WTC11 (cell line): ENCODE measurements around the gene MAPK11. TPM values are rescaled to one million over a fixed set of nuclear protein-coding genes. Genes with fewer than 3 reads are reported as not detected.

Source experiments
- ATAC-seq: fragments of 200-7000 bp; cut with Tn5 transposase; 2 replicates; pipeline ENCODE4 v1.10.0; 2021; ENCODE audit warnings: mild to moderate bottlenecking, moderate library complexity
- CTCF ChIA-PET: fragments of 300-600 bp; sonication (Branson Sonifier 250); formaldehyde crosslinking; loops from one replicate; lab custom pipeline; 2021; ENCODE audit warnings: antibody characterized with exemption; lab: Charles Lee
- POLR2A ChIA-PET: fragments of 350-600 bp; sonication (Branson Sonifier 250); formaldehyde crosslinking; loops from one replicate; lab custom pipeline; 2021; ENCODE audit warnings: antibody characterized with exemption; lab: Charles Lee
- DNase-seq: peaks from one replicate; pipeline ENCODE4 v3.0.0; 2021; ENCODE audit warnings: low spot score
- H3K27ac Mint-ChIP-seq: 2 replicates; pipeline ENCODE4 v1.8.0; 2021; ENCODE audit warnings: mixed read lengths
- H3K27me3 Mint-ChIP-seq: 2 replicates; pipeline ENCODE4 v1.8.0; 2021; ENCODE audit warnings: low read depth, mild to moderate bottlenecking, moderate library complexity, mixed read lengths
- H3K36me3 Mint-ChIP-seq: 2 replicates; pipeline ENCODE4 v1.8.0; 2021; ENCODE audit warnings: mixed read lengths
- H3K4me1 Mint-ChIP-seq: 2 replicates; pipeline ENCODE4 v1.8.0; 2022; ENCODE audit warnings: mixed read lengths
- H3K4me3 Mint-ChIP-seq: 2 replicates; pipeline ENCODE4 v1.8.0; 2021; ENCODE audit warnings: mild to moderate bottlenecking, moderate library complexity, mixed read lengths
- H3K9me3 Mint-ChIP-seq: 2 replicates; pipeline ENCODE4 v1.8.0; 2021; ENCODE audit warnings: mixed read lengths
- ATF1 ChIP-seq: sonication (generic); formaldehyde crosslinking; IDR thresholded peaks from 2 replicates; pipeline ENCODE4 v1.8.1; 2023; ENCODE audit warnings: mild to moderate bottlenecking, moderate library complexity, missing genetic modification reagents
- ATF6 ChIP-seq: sonication (generic); formaldehyde crosslinking; IDR thresholded peaks from 2 replicates; pipeline ENCODE4 v1.8.1; 2023; ENCODE audit warnings: mild to moderate bottlenecking, missing genetic modification reagents
- EMX1 ChIP-seq: fragments of 250-450 bp; sonication (Bioruptor Pico); IDR thresholded peaks from 2 replicates; pipeline ENCODE4 v1.8.0; 2021; ENCODE audit warnings: mild to moderate bottlenecking
- ESRRA ChIP-seq: sonication (generic); formaldehyde crosslinking; IDR thresholded peaks from 2 replicates; pipeline ENCODE4 v1.8.1; 2022; ENCODE audit warnings: mild to moderate bottlenecking, missing genetic modification reagents, borderline replicate concordance
- GABPB1 ChIP-seq: sonication (generic); formaldehyde crosslinking; IDR thresholded peaks from 2 replicates; pipeline ENCODE4 v1.8.1; 2023; ENCODE audit warnings: mild to moderate bottlenecking, missing genetic modification reagents
- MAX ChIP-seq: sonication (generic); formaldehyde crosslinking; IDR thresholded peaks from 2 replicates; pipeline ENCODE4 v1.8.0; 2022; ENCODE audit warnings: mild to moderate bottlenecking, missing genetic modification reagents
- MXD4 ChIP-seq: fragments of 250-450 bp; sonication (Bioruptor Pico); IDR thresholded peaks from 2 replicates; pipeline ENCODE4 v1.8.0; 2021; ENCODE audit warnings: mild to moderate bottlenecking, moderate library complexity, borderline replicate concordance
- NFYB ChIP-seq: sonication (generic); formaldehyde crosslinking; conservative IDR thresholded peaks from 2 replicates; pipeline ENCODE4 v1.8.0; 2022; ENCODE audit warnings: low read depth, missing genetic modification reagents
- PRDM15 ChIP-seq: sonication (generic); formaldehyde crosslinking; IDR thresholded peaks from 2 replicates; pipeline ENCODE4 v1.8.0; 2022; ENCODE audit warnings: missing genetic modification reagents
- SMAD4 ChIP-seq: sonication (generic); formaldehyde crosslinking; IDR thresholded peaks from 2 replicates; pipeline ENCODE4 v1.8.0; 2022; ENCODE audit warnings: mild to moderate bottlenecking, missing genetic modification reagents
- ZBTB21 ChIP-seq: sonication (generic); formaldehyde crosslinking; IDR thresholded peaks from 2 replicates; pipeline ENCODE4 v1.8.1; 2023; ENCODE audit warnings: mild to moderate bottlenecking, missing genetic modification reagents, borderline replicate concordance
- ZNF219 ChIP-seq: sonication (generic); formaldehyde crosslinking; IDR thresholded peaks from 2 replicates; pipeline ENCODE4 v1.8.0; 2023; ENCODE audit warnings: missing genetic modification reagents, mild to moderate bottlenecking, borderline replicate concordance
- ZNF671 ChIP-seq: fragments of 250-450 bp; sonication (Bioruptor Pico); IDR thresholded peaks from 2 replicates; pipeline ENCODE4 v1.8.0; 2021; ENCODE audit warnings: mild to moderate bottlenecking
- total RNA-seq: library from RNA; stranded (reverse); gene quantifications from 3 replicates; pipeline ENCODE4 v1.2.3, GENCODE V29; 2021
- TF ChIP-seq, protein P1 (sequence below): sonication (generic); formaldehyde crosslinking; IDR thresholded peaks from 2 replicates; pipeline ENCODE4 v1.8.0; 2023; ENCODE audit warnings: missing genetic modification reagents, mild to moderate bottlenecking, borderline replicate concordance
- TF ChIP-seq, protein P2 (sequence below): sonication (generic); formaldehyde crosslinking; IDR thresholded peaks from 2 replicates; pipeline ENCODE4 v1.8.1; 2023; ENCODE audit warnings: mild to moderate bottlenecking, missing genetic modification reagents, moderate library complexity

MAPK11 gene
- total RNA-seq, 1 experiment from 2014 or later: 2.3 TPM

DNA sequence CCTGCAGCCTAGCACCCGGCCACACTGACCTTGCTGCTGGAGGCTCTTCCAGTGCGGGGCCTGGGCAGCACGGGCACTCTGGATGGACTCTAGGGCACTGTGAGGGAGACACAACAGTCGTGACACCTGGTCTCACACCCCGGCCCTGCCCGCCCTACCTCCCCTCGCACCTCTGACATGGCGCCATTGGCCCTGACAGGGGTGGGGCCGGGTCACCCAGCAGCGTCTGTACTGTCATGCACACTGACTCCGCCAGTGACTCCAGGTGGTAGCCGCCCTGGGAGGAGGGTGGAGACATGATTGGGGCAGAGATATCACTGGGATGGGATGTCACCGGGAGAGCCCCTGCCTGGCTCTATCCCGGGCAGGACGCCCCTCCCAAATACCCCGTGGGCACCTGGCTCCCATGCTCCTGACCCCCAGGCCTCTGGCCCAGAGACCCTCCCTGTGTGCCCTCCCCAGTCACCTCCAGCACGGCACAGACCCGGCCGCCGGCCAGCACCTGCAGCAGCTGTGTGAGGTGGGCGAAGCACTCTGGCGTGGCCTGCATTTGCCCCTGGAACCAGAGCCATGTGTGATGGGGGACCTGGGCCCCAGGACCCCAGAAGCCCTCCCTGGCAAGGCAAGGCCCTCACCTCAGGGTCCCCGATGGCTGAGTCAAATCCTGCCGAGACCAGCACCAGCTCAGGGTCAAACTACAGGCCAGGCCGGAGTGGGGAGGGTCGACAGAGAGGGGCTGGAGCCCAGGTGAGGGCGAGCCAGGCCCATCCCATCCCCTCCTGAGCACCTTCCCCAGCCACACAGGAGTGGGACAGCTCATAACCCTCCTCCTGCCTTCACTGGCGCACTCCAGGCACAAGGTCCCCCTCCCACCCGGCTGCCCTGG lies 21.7 kb downstream of the MAPK11 start:
- ATAC-seq (no peak), DNase-seq (no peak)
- POLR2A ChIA-PET: no interaction called here
- Mint-ChIP-seq H3K36me3 (0 out of 2 replicates have a peak, but pooled peaks cover 2% of the 10 kb centered on the region), H3K27me3 (no peaks in the 10 kb centered on the region; the same call in 1 of the 2 replicates), H3K4me1 (peaks cover 12% of the 10 kb centered on the region), H3K9me3 (no peaks in the 10 kb centered on the region), H3K4me3 (no peak overlapping the region), H3K27ac (no peak overlapping the region)
- TF ChIP-seq SMAD4 (CRISPR knock-in tag) (no peak), NFYB (CRISPR knock-in tag) (no peak), EMX1 (CRISPR knock-in tag) (no peak), GABPB1 (CRISPR knock-in tag) (no peak), ZNF671 (CRISPR knock-in tag) (no peak), ZNF219 (CRISPR knock-in tag) (no peak)
- TF ChIP-seq, protein P1, sequence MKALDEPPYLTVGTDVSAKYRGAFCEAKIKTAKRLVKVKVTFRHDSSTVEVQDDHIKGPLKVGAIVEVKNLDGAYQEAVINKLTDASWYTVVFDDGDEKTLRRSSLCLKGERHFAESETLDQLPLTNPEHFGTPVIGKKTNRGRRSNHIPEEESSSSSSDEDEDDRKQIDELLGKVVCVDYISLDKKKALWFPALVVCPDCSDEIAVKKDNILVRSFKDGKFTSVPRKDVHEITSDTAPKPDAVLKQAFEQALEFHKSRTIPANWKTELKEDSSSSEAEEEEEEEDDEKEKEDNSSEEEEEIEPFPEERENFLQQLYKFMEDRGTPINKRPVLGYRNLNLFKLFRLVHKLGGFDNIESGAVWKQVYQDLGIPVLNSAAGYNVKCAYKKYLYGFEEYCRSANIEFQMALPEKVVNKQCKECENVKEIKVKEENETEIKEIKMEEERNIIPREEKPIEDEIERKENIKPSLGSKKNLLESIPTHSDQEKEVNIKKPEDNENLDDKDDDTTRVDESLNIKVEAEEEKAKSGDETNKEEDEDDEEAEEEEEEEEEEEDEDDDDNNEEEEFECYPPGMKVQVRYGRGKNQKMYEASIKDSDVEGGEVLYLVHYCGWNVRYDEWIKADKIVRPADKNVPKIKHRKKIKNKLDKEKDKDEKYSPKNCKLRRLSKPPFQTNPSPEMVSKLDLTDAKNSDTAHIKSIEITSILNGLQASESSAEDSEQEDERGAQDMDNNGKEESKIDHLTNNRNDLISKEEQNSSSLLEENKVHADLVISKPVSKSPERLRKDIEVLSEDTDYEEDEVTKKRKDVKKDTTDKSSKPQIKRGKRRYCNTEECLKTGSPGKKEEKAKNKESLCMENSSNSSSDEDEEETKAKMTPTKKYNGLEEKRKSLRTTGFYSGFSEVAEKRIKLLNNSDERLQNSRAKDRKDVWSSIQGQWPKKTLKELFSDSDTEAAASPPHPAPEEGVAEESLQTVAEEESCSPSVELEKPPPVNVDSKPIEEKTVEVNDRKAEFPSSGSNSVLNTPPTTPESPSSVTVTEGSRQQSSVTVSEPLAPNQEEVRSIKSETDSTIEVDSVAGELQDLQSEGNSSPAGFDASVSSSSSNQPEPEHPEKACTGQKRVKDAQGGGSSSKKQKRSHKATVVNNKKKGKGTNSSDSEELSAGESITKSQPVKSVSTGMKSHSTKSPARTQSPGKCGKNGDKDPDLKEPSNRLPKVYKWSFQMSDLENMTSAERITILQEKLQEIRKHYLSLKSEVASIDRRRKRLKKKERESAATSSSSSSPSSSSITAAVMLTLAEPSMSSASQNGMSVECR (CRISPR knock-in tag): no peak
- TF ChIP-seq, protein P2, sequence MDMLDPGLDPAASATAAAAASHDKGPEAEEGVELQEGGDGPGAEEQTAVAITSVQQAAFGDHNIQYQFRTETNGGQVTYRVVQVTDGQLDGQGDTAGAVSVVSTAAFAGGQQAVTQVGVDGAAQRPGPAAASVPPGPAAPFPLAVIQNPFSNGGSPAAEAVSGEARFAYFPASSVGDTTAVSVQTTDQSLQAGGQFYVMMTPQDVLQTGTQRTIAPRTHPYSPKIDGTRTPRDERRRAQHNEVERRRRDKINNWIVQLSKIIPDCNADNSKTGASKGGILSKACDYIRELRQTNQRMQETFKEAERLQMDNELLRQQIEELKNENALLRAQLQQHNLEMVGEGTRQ (CRISPR knock-in tag): no peak
- CTCF ChIA-PET: interaction anchor here (0.5 to 1.0 kb wide), 3 partner anchors 11 to 50 kb away, joined by 4 to 6 read pairs (median 6); no protein-coding TSS in a partner anchor

GRCh38 chr22:50247748-50248147 lies 22.4 kb downstream of the MAPK11 start:
- no peak overlapping the region for H3K27ac Mint-ChIP-seq
- ATAC-seq (peak; percentile 14), DNase-seq (peak; percentile 80)
- ChIA-PET CTCF (interaction anchor here (0.5 to 1.0 kb wide), 3 partner anchors 11 to 51 kb away, joined by 4 to 6 read pairs (median 6); no protein-coding TSS in a partner anchor), POLR2A (no interaction called here)
- peaks cover 15% of the 10 kb centered on the region for H3K4me1 Mint-ChIP-seq
- H3K36me3 Mint-ChIP-seq: 0 out of 2 replicates have a peak, but pooled peaks cover 2% of the 10 kb centered on the region
- no peaks in the 10 kb centered on the region; the same call in 1 of the 2 replicates for H3K27me3 Mint-ChIP-seq
- H3K9me3 Mint-ChIP-seq: no peaks in the 10 kb centered on the region
- H3K4me3 Mint-ChIP-seq: peak overlapping the region; percentile 45
- TF ChIP-seq MXD4: no peak
- TF ChIP-seq MAX: 0 out of 2 replicates have a peak, but pooled peaks have one; percentile 25
- TF ChIP-seq ZBTB21 (CRISPR knock-in tag): peak; percentile 81; the same call in 1 of the 2 replicates
- TF ChIP-seq, all 79 proteins: peak for 2

GRCh38 chr22:50246242-50247175 lies 23.7 kb downstream of the MAPK11 start:
- TF ChIP-seq PRDM15 (CRISPR knock-in tag) (no peak), ATF1 (CRISPR knock-in tag) (no peak), ESRRA (no peak), ATF6 (CRISPR knock-in tag) (no peak)

More at GRCh38 chr22:50246242-50247175, 23.7 kb downstream of the MAPK11 start:
- Mint-ChIP-seq H3K27ac (no peak overlapping the region), H3K36me3 (0 out of 2 replicates have a peak, but pooled peaks cover 2% of the 10 kb centered on the region), H3K4me1 (peaks cover 19% of the 10 kb centered on the region), H3K9me3 (no peaks in the 10 kb centered on the region), H3K27me3 (no peaks in the 10 kb centered on the region; the same call in 1 of the 2 replicates), H3K4me3 (peak overlapping the region; percentile 63)
- ATAC-seq: no peak
- no peak for DNase-seq
- CTCF ChIA-PET: interaction anchor here (2.0 kb wide), 1 partner anchor 95 kb away, joined by 5 read pairs; no protein-coding TSS in a partner anchor
- POLR2A ChIA-PET: no interaction called here
